ENCODE data around the gene CRACR2A.

DNA sequence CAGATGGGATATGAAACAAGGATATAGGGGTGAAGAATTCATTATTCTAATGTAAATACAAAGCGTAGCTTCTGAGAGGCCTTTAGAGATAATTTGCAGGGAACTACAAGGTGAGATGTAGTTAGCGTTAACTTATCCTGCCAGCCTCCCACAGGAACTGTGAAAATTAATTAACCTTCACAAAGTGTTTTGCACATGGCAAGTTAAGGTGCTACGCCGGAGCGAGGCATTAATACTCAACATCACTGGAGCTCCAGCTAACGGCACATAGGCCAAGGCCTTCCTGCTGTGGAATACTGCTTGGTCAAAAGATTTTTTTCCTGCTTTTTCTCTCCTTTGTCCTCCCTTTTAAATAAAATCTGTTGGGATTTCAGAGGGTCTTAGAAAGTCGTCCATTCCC, 86.5 kb downstream of the CRACR2A start:
- no peak for TF ChIP-seq POLR2AphosphoS5 (IDR thresholded peaks at IDR 0.05)
- TF ChIP-seq, protein P1, sequence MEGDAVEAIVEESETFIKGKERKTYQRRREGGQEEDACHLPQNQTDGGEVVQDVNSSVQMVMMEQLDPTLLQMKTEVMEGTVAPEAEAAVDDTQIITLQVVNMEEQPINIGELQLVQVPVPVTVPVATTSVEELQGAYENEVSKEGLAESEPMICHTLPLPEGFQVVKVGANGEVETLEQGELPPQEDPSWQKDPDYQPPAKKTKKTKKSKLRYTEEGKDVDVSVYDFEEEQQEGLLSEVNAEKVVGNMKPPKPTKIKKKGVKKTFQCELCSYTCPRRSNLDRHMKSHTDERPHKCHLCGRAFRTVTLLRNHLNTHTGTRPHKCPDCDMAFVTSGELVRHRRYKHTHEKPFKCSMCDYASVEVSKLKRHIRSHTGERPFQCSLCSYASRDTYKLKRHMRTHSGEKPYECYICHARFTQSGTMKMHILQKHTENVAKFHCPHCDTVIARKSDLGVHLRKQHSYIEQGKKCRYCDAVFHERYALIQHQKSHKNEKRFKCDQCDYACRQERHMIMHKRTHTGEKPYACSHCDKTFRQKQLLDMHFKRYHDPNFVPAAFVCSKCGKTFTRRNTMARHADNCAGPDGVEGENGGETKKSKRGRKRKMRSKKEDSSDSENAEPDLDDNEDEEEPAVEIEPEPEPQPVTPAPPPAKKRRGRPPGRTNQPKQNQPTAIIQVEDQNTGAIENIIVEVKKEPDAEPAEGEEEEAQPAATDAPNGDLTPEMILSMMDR (IDR thresholded peaks at IDR 0.05), result no peak

Data from upper lobe of left lung (tissue), 4 donors.